H9 (cell line): ENCODE data around the gene HERC3. TPM values are rescaled to one million over a fixed set of nuclear protein-coding genes. Genes with fewer than 3 reads are reported as not detected.

ENCODE experiments used
- DNase-seq: peaks from one replicate; pipeline ENCODE4 v3.0.0-alpha.2; 2017
- H2AFZ ChIP-seq: one replicate; pipeline ENCODE4 v1.6.1; 2013; ENCODE audit warnings: mild to moderate bottlenecking, low read length, control low read depth, moderate library complexity
- H2AK5ac ChIP-seq: 2 replicates; pipeline ENCODE4 v1.6.1; 2013; ENCODE audit warnings: low read length, control low read depth, mixed read lengths; ENCODE audit not compliant: insufficient read length
- H2BK120ac ChIP-seq: one replicate; pipeline ENCODE4 v1.6.1; 2013; ENCODE audit warnings: low read depth, mild to moderate bottlenecking, low read length, control low read depth, inconsistent platforms; ENCODE audit not compliant: poor library complexity, severe bottlenecking
- H2BK12ac ChIP-seq: 2 replicates; pipeline ENCODE4 v1.6.1; 2013; ENCODE audit warnings: low read length, control low read depth, mixed read lengths, low read depth; ENCODE audit not compliant: insufficient read length
- H2BK15ac ChIP-seq: 2 replicates; pipeline ENCODE4 v1.6.1; 2013; ENCODE audit warnings: low read depth, low read length, control low read depth
- H2BK20ac ChIP-seq: one replicate; pipeline ENCODE4 v1.6.1; 2013; ENCODE audit warnings: low read depth, mild to moderate bottlenecking, low read length, control low read depth, inconsistent platforms; ENCODE audit not compliant: poor library complexity, severe bottlenecking
- H2BK5ac ChIP-seq: 2 replicates; pipeline ENCODE4 v1.6.1; 2013; ENCODE audit warnings: low read length, control low read depth, mixed read lengths; ENCODE audit not compliant: insufficient read length
- H3K14ac ChIP-seq: 2 replicates; pipeline ENCODE4 v1.6.1; 2013; ENCODE audit warnings: low read length, control low read depth; ENCODE audit not compliant: insufficient read depth
- H3K18ac ChIP-seq: 2 replicates; pipeline ENCODE4 v1.6.1; 2013; ENCODE audit warnings: low read depth, mild to moderate bottlenecking, mixed read lengths, low read length, control low read depth; ENCODE audit not compliant: insufficient read length
- H3K23ac ChIP-seq: 2 replicates; pipeline ENCODE4 v1.6.1; 2013; ENCODE audit warnings: low read length, control low read depth, mixed read lengths, low read depth; ENCODE audit not compliant: insufficient read length
- H3K23me2 ChIP-seq: 2 replicates; pipeline ENCODE4 v1.6.1; 2013; ENCODE audit warnings: low read depth, mild to moderate bottlenecking, mixed read lengths, low read length, control low read depth; ENCODE audit not compliant: insufficient read length, poor library complexity, severe bottlenecking
- H3K27ac ChIP-seq: 2 replicates; pipeline ENCODE4 v1.5.1; 2013; ENCODE audit warnings: low read length, control low read depth, mixed read lengths, low read depth; ENCODE audit not compliant: insufficient read length
- H3K27me3 ChIP-seq: 2 replicates; pipeline ENCODE4 v1.6.1; 2013; ENCODE audit warnings: low read length, control low read depth, inconsistent platforms; ENCODE audit not compliant: insufficient read depth
- H3K4ac ChIP-seq: 2 replicates; pipeline ENCODE4 v1.6.1; 2013; ENCODE audit warnings: low read depth, mild to moderate bottlenecking, control low read depth, inconsistent platforms, low read length, moderate library complexity
- H3K4me1 ChIP-seq: 2 replicates; pipeline ENCODE4 v1.6.1; 2013; ENCODE audit warnings: low read length, control low read depth, inconsistent platforms; ENCODE audit not compliant: insufficient read depth
- H3K4me2 ChIP-seq: 2 replicates; pipeline ENCODE4 v1.6.1; 2013; ENCODE audit warnings: low read length, control low read depth, mixed read lengths; ENCODE audit not compliant: insufficient read length, insufficient read depth
- H3K56ac ChIP-seq: 2 replicates; pipeline ENCODE4 v1.6.1; 2013; ENCODE audit warnings: low read depth, mild to moderate bottlenecking, mixed read lengths, low read length, control low read depth; ENCODE audit not compliant: insufficient read length
- H3K79me1 ChIP-seq: 2 replicates; pipeline ENCODE4 v1.6.1; 2013; ENCODE audit warnings: low read depth, mild to moderate bottlenecking, moderate library complexity, low read length, control low read depth, inconsistent platforms; ENCODE audit not compliant: insufficient read depth, poor library complexity, severe bottlenecking
- H3K79me2 ChIP-seq: 2 replicates; pipeline ENCODE4 v1.6.1; 2013; ENCODE audit warnings: low read length, control low read depth, inconsistent platforms; ENCODE audit not compliant: insufficient read depth
- H3K9ac ChIP-seq: 2 replicates; pipeline ENCODE4 v1.6.1; 2013; ENCODE audit warnings: low read length, control low read depth, mixed read lengths; ENCODE audit not compliant: insufficient read length; ENCODE audit errors: extremely low read depth
- H3K9me3 ChIP-seq: one replicate; pipeline ENCODE4 v1.6.1; 2013; ENCODE audit warnings: low read depth, low read length, inconsistent platforms; ENCODE audit not compliant: control insufficient read depth
- H3T11ph ChIP-seq: one replicate; pipeline ENCODE4 v1.6.1; 2013; ENCODE audit warnings: mild to moderate bottlenecking, low read length, control low read depth, inconsistent platforms
- H4K20me1 ChIP-seq: one replicate; pipeline ENCODE4 v1.6.1; 2013; ENCODE audit not compliant: control insufficient read depth, insufficient read length, insufficient read depth
- H4K5ac ChIP-seq: 2 replicates; pipeline ENCODE4 v1.6.1; 2013; ENCODE audit warnings: low read depth, mild to moderate bottlenecking, mixed read lengths, low read length, control low read depth; ENCODE audit not compliant: insufficient read length
- H4K8ac ChIP-seq: replicated peaks from 2 replicates; pipeline ENCODE4 v1.6.1; 2013; ENCODE audit warnings: low read length, control low read depth, mixed read lengths, low read depth; ENCODE audit not compliant: insufficient read length
- H4K91ac ChIP-seq: 2 replicates; pipeline ENCODE4 v1.6.1; 2013; ENCODE audit warnings: low read depth, mild to moderate bottlenecking, moderate library complexity, mixed read lengths, low read length, control low read depth; ENCODE audit not compliant: insufficient read length
- H3K27ac Mint-ChIP-seq, 3 experiments: 2 replicates in 2 of 3; 3 replicates in 1 of 3; pipeline ENCODE4 v1.8.0; 2020 to 2021; ENCODE audit warnings: mixed read lengths in 3 of 3, mild to moderate bottlenecking in 1 of 3, moderate library complexity in 1 of 3
- H3K27me3 Mint-ChIP-seq: 2 replicates; pipeline ENCODE4 v1.8.0; 2021; ENCODE audit warnings: low read depth, mild to moderate bottlenecking, moderate library complexity, mixed read lengths
- H3K36me3 Mint-ChIP-seq, 3 experiments: 2 replicates in 2 of 3; 3 replicates in 1 of 3; pipeline ENCODE4 v1.8.0; 2020 to 2021; ENCODE audit warnings: low read depth in 3 of 3, mixed read lengths in 3 of 3; ENCODE audit not compliant: insufficient read depth in 1 of 3
- H3K4me1 Mint-ChIP-seq, 2 experiments: 2 replicates each; pipeline ENCODE4 v1.8.0; 2020; ENCODE audit warnings: mixed read lengths in 2 of 2
- H3K4me3 Mint-ChIP-seq, 2 experiments: 2 replicates in 1 of 2; 3 replicates in 1 of 2; pipeline ENCODE4 v1.8.0; 2020 to 2021; ENCODE audit warnings: mild to moderate bottlenecking in 2 of 2, mixed read lengths in 2 of 2, moderate library complexity in 1 of 2
- H3K9me3 Mint-ChIP-seq, 2 experiments: 2 replicates in 1 of 2; 3 replicates in 1 of 2; pipeline ENCODE4 v1.8.0; 2020; ENCODE audit warnings: mild to moderate bottlenecking in 2 of 2, mixed read lengths in 2 of 2, moderate library complexity in 1 of 2
- CTCF ChIP-seq: fragments of 200-600 bp; sonication (generic); conservative IDR thresholded peaks from 3 replicates; pipeline ENCODE4 v1.8.0; 2021; ENCODE audit warnings: antibody characterized with exemption, mild to moderate bottlenecking
- WGBS: extraction: QIAGEN DNeasy Blood & Tissue Kit; methylation state at CpG from one replicate; pipeline ENCODE4 v1.1.7; 2013; ENCODE audit warnings: missing lambda C conversion rate, low lambda C conversion rate, mixed read lengths; ENCODE audit not compliant: insufficient read length; ENCODE audit errors: extremely low coverage; 5-methylcytosine and 5-hydroxymethylcytosine counted together
- total RNA-seq: library from RNA; stranded (reverse); gene quantifications from 2 replicates; pipeline ENCODE4 v1.2.1, GENCODE V29; 2021

Gene HERC3
- total RNA-seq, 1 experiment from 2014 or later, result 2.9 TPM

- no peak for DNase-seq
- no peak overlapping the region for H4K8ac ChIP-seq
- H2AFZ ChIP-seq, result no peak overlapping the region
- no peaks in the 10 kb centered on the region for H3K9me3 Mint-ChIP-seq
- no peak overlapping the region for H4K91ac ChIP-seq
- no peak overlapping the region for H2AK5ac ChIP-seq
- no peak overlapping the region for H2BK12ac ChIP-seq
- H3K4me2 ChIP-seq, result no peak overlapping the region
- H3K27ac Mint-ChIP-seq, result no peak overlapping the region
- no peak overlapping the region for H3K18ac ChIP-seq
- no peak overlapping the region for H3T11ph ChIP-seq
- H3K36me3 Mint-ChIP-seq, result no peaks in the 10 kb centered on the region
- TF ChIP-seq CTCF, result no peak
- H3K9ac ChIP-seq, result no peak overlapping the region
- peaks cover 33 to 34% of the 10 kb centered on the region in 2 experiments for H3K4me1 Mint-ChIP-seq
- H3K23ac ChIP-seq, result no peak overlapping the region
- H4K20me1 ChIP-seq, result no peaks in the 10 kb centered on the region
- no peaks in the 10 kb centered on the region for H3K27me3 ChIP-seq
- H3K56ac ChIP-seq, result no peak overlapping the region
- no CpG with 5 or more reads among the region's 2 CpGs for WGBS
- H3K9me3 ChIP-seq, result no peaks in the 10 kb centered on the region
- no peak overlapping the region for H3K14ac ChIP-seq
- no peaks in the 10 kb centered on the region for H3K79me1 ChIP-seq
- no peak overlapping the region for H3K27ac ChIP-seq
- H3K4me1 ChIP-seq, result peaks cover 5% of the 10 kb centered on the region; the same call in 1 of the 2 replicates
- no peak overlapping the region for H4K5ac ChIP-seq
- H3K4ac ChIP-seq, result no peak overlapping the region
- no peak overlapping the region for H3K4me3 Mint-ChIP-seq
- no peak overlapping the region for H2BK15ac ChIP-seq
- H3K79me2 ChIP-seq, result no peaks in the 10 kb centered on the region
- peaks cover 5% of the 10 kb centered on the region; the same call in 1 of the 2 replicates for H3K27me3 Mint-ChIP-seq
- no peak overlapping the region for H2BK120ac ChIP-seq
- H2BK20ac ChIP-seq, result no peak overlapping the region
- no peak overlapping the region for H2BK5ac ChIP-seq
- no peaks in the 10 kb centered on the region for H3K23me2 ChIP-seq
Observed at GRCh38 chr4:88600176-88600838, 8.0 kb downstream of the HERC3 start.
